Stimulated activated naive CD8-positive, alpha-beta T cell treated with anti-CD3 and anti-CD28 coated beads, Interleukin-15, amount 100 ng/mL, for 72 hours (primary cell): Measurements from ENCODE around the gene SNX9.
"Not testable (repeated sequence)": the region's sequence is repeated elsewhere in the genome, so short reads cannot be mapped to it uniquely, and the experiment has no call there.

Experiments used
- ATAC-seq: fragments of 150-1000 bp; cut with Tn5 transposase; 2 replicates; pipeline ENCODE4 v1.10.0; 2021; ENCODE audit warnings: mild to moderate bottlenecking, moderate library complexity
- DNase-seq, 2 donors: peaks; one replicate each; pipeline ENCODE4 v3.0.0; 2021 to 2022
- H3K27ac Mint-ChIP-seq, 2 donors: one replicate each; pipeline ENCODE4 v1.8.0; 2022; ENCODE audit warnings: mild to moderate bottlenecking in 2 of 2, mixed read lengths in 2 of 2, moderate library complexity in 2 of 2
- H3K27me3 Mint-ChIP-seq: one replicate; pipeline ENCODE4 v1.8.0; 2022; ENCODE audit warnings: mixed read lengths
- H3K4me1 Mint-ChIP-seq: one replicate; pipeline ENCODE4 v1.8.0; 2022; ENCODE audit warnings: mild to moderate bottlenecking, mixed read lengths
- H3K4me3 Mint-ChIP-seq, 2 donors: one replicate each; pipeline ENCODE4 v1.8.0; 2022; ENCODE audit warnings: mild to moderate bottlenecking in 2 of 2, mixed read lengths in 2 of 2, moderate library complexity in 1 of 2
- H3K9me3 Mint-ChIP-seq, 2 donors: one replicate each; pipeline ENCODE4 v1.8.0; 2022; ENCODE audit warnings: mixed read lengths in 2 of 2

The SNX9 gene

DNA sequence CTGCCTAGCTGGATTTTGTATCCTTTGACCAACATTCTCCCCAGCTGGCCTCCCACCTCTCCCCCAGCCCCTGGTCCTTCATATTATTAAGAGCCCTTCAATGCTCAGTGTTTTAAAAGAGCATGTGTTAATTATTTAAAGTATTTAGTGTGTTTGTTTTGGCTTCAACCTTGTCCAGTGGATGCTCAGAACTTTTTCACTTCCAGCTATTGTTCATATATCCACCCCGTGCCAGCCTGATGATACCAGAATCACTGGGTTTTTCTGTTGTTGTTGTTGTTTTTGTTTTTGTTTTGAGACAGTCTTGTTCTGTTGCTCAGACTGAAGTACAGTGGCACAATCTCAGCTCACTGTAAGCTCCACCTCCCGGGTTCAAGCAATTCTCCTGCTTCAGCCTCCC lies 30.4 kb upstream of the SNX9 start:
- H3K4me1 Mint-ChIP-seq = peaks cover 17% of the 10 kb centered on the region
- H3K9me3 Mint-ChIP-seq = peaks cover 5 to 17% of the 10 kb centered on the region in 2 donors
- H3K4me3 Mint-ChIP-seq = no peak overlapping the region
- H3K27ac Mint-ChIP-seq = no peak overlapping the region
- DNase-seq = no peak
- H3K27me3 Mint-ChIP-seq = no peaks in the 10 kb centered on the region
- ATAC-seq = no peak

DNA sequence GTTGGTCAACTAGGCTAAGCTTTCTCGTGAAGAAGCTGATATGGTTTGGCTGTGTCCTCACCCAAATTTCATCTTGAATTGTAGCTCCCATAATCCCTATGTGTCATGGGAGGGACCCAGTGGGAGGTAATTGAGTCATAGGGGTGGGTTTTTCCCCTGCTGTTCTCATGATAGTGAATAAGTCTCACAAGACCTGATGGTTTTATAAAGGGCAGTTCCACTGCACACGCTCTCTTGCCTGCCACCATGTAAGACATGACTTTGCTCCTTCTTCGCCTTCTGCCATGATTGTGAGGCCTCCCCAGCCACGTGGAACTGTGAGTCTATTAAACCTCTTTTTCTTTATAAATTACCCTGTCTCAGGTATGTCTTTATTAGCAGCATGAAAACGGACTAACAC lies 29.0 kb upstream of the SNX9 start:
- ATAC-seq, H3K4me3 Mint-ChIP-seq, DNase-seq, H3K27ac Mint-ChIP-seq, H3K27me3 Mint-ChIP-seq: not testable (repeated sequence)
- peaks cover 16 to 30% of the 10 kb centered on the region in 2 donors for H3K9me3 Mint-ChIP-seq
- peaks cover 30% of the 10 kb centered on the region for H3K4me1 Mint-ChIP-seq

DNA sequence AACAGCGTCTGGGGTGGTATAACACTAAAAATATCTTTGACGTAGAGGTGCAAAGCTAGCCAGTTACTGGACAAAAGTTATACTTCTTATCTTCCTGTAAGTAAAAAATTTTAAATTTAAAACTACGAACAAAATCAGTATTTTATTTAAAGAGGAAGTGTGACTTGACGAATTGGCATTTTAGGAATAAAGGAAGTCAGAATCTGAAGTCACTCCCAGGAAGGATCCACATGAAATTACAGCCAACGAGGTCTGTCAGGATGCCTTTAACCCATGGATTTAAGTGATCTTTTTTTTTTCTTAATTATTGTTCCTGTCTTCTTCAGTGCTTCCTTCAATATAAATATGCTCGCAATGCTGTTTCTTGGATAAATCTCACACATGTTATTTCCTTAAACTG lies 27.2 kb upstream of the SNX9 start:
- no peak overlapping the region for H3K4me3 Mint-ChIP-seq
- no peak for ATAC-seq

DNA sequence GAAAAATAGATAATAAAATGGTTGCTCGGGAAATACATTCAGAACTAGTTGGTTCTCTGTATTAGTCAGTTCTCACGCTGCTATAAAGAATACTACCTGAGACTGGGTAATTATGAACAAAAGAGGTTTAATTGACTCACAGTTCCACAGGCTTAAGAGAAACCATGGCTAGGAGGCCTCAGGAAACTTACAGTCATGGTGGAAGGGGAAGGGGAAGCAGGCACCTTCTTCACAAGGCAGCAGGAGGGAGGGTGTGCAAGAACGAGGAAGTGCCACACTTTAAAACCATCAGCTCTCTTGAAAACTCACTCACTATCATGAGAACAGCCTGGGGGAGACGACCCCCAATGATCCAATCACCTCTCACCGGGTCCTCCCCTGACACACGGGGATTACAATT lies 24.2 kb upstream of the SNX9 start:
- Mint-ChIP-seq H3K4me1 (peaks cover 62% of the 10 kb centered on the region), H3K27me3 (no peaks in the 10 kb centered on the region), H3K4me3 (peak overlapping the region; percentile 36 to 37), H3K27ac (peak overlapping the region in 1 of 2 donors; percentile 48), H3K9me3 (peaks cover 17 to 28% of the 10 kb centered on the region in 2 donors)
- DNase-seq = no peak
- ATAC-seq = no peak

More for the DNA sequence above, 27.2 kb upstream of the SNX9 start:
- Mint-ChIP-seq H3K9me3 (peaks cover 22 to 38% of the 10 kb centered on the region in 2 donors), H3K4me1 (peaks cover 40% of the 10 kb centered on the region), H3K27me3 (no peaks in the 10 kb centered on the region), H3K27ac (no peak overlapping the region)
- DNase-seq = no peak

DNA sequence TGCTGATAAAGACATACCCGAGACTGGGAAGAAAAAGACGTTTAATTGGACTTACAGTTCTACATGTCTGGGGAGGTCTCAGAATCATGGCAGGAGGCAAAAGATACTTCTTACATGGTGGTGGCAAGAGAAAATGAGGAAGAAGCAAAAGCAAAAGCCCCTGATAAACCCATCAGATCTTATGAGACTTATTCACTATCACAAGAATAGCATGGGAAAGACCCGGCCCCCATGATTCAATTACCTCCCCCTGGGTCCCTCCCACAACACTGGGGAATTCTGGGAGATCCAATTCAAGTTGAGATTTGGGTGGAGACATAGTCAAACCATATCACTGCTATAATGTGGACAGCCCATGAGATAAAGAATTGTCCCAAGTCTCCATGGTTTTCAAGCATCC lies 23.5 kb upstream of the SNX9 start:
- H3K4me3 Mint-ChIP-seq, ATAC-seq, H3K27me3 Mint-ChIP-seq, DNase-seq: not testable (repeated sequence)
- Mint-ChIP-seq H3K27ac (peak overlapping the region in 1 of 2 donors; percentile 33), H3K4me1 (peaks cover 69% of the 10 kb centered on the region), H3K9me3 (peaks cover 17 to 21% of the 10 kb centered on the region in 2 donors)

DNA sequence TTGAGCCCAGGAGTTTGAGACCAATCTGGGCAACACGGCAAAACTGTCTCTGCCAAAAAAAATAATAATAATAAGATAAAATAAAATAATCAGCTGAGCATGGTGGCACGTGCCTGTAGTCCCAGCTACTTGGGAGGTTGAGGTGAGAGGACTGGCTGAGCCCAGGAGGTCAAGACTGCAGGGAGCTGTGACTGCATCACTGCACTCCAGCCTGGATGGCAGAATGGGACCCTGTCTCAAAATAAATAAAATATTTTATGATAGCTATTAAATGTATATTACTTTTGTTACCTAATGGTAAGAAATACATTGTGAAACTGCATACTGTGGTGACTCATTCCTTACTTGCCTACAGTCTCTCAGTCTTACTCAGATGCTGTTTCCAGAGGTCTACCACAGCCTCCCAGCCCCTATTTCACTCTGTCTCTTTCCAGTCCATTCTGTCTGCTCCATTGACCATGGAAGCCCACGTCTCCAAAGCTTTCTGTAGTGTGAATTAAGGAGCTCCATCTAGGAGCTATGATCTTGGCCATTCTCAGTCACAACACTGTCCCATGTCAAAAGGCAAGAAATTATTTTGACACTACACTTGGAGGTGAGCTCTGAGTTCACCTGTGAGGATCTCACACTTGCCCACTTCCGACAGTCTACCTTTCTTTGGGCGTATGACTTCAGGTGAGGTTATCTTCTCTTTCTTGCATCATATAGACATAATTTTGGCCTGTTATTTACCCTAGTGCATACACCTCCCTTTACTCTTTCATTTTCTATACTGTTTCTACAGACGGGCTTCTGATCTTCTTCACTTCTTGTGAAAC lies 22.4 kb upstream of the SNX9 start:
- no peaks in the 10 kb centered on the region for H3K27me3 Mint-ChIP-seq
- peak; percentile 60 to 76 for DNase-seq
- H3K9me3 Mint-ChIP-seq = peaks cover 22 to 29% of the 10 kb centered on the region in 2 donors
- peaks cover 80% of the 10 kb centered on the region for H3K4me1 Mint-ChIP-seq
- peak; percentile 96 for ATAC-seq
- H3K27ac Mint-ChIP-seq = peak overlapping the region; percentile 64 to 84
- peak overlapping the region; percentile 39 to 73 for H3K4me3 Mint-ChIP-seq

DNA sequence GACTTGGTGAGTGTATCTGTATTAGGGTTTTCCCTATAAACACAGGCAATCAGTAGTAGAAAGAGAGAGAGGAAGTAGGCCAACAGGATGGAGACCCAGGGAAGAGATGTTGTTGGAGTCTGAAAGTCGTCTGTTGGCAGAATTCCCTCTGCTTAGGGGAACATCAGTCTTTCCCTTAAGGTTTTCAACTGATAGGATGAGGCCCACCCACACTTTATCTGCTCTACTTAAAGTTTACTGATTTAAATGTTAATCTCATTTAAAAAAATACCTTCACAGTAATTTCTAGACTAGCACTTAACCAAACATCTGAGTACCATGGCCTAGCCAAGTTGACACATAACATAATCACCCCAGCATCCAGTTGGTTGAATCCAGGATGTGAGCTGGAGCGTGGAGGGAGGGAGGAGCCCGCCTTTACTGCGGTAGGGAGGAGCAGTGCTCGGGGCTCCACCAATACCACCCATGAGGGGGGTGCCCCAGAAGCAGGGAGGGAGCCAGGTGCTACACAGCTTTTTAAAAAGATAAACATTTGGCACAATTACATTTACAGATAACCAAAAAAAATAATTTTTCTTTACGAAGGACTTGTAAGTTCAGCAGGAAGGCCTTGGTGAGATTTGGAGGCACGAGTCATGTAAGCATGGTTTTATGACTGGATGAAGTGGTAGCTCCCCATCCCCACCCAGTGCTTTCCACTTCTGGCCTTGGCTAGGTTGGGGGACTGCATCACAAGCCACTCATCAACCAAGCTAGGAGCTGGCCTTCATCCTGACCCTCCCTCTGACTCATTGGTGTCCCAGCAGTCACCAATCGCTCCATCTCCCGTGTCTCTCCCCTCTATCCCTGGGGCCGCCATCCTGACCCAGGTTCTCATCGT lies 18.4 kb upstream of the SNX9 start:
- peak overlapping the region in 1 of 2 donors; percentile 53 for H3K4me3 Mint-ChIP-seq
- H3K27me3 Mint-ChIP-seq = no peaks in the 10 kb centered on the region
- DNase-seq = peak in 1 of 2 donors; percentile 64
- H3K9me3 Mint-ChIP-seq = peaks cover 17 to 30% of the 10 kb centered on the region in 2 donors
- H3K4me1 Mint-ChIP-seq = peaks cover 57% of the 10 kb centered on the region
- ATAC-seq = peak; percentile 71
- peak overlapping the region; percentile 81 for H3K27ac Mint-ChIP-seq

DNA sequence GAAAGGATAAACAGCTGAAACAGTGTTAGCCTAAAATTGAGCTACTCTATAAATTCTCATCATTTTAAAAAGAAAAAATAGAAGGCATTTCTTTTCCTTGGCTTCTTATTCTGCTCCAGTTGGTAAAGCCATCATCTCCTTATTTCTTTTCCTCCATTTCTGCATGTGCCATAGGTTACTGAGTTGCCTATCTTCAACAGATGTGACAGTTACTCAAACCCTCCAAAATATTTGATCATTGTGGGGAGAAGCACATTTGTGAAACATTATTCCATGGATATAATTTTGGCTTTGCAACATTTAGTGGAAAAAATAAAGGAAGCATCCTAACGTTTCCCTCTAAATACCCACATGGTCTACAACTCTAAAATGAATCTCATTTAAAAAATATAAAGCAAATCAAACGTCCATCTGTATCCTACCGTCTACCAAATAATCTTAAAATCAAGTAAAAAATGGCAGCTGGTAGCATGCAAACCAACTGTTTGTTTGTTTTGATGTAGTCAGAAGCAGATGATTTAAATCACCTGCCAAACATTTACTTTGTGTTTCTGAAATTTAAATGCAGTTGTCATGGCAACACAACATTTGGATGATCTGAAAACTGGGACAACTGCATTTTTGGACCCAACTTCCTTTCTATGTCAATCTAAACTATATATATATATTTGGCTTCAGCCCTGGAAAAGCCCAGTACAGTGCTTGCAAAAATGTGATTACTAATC lies 16.8 kb upstream of the SNX9 start:
- no peak overlapping the region for H3K27ac Mint-ChIP-seq
- peaks cover 15 to 42% of the 10 kb centered on the region in 2 donors for H3K9me3 Mint-ChIP-seq
- H3K27me3 Mint-ChIP-seq = no peaks in the 10 kb centered on the region
- peaks cover 42% of the 10 kb centered on the region for H3K4me1 Mint-ChIP-seq
- DNase-seq = no peak
- ATAC-seq = no peak
- no peak overlapping the region for H3K4me3 Mint-ChIP-seq

DNA sequence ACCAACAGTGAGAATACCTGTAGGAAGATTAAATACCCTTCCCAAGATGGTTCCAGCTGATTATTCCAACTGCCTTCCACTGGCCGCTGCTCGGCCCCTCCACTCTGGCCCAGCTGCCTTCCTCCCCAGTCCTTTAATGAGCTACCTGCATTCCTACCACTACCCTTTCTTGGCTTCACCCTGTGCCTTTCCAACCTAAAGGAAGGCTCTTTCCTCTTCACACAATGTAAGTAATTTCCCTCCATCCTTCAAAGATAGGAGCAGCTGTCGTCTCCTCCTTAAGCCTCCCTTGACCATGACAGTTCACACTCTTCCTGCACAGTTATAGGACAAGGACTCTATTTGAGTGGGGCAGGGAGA lies 16.2 kb upstream of the SNX9 start:
- Mint-ChIP-seq H3K4me3 (no peak overlapping the region), H3K4me1 (peaks cover 40% of the 10 kb centered on the region), H3K9me3 (peaks cover 18 to 44% of the 10 kb centered on the region in 2 donors), H3K27ac (no peak overlapping the region), H3K27me3 (no peaks in the 10 kb centered on the region)
- ATAC-seq (no peak), DNase-seq (no peak)

DNA sequence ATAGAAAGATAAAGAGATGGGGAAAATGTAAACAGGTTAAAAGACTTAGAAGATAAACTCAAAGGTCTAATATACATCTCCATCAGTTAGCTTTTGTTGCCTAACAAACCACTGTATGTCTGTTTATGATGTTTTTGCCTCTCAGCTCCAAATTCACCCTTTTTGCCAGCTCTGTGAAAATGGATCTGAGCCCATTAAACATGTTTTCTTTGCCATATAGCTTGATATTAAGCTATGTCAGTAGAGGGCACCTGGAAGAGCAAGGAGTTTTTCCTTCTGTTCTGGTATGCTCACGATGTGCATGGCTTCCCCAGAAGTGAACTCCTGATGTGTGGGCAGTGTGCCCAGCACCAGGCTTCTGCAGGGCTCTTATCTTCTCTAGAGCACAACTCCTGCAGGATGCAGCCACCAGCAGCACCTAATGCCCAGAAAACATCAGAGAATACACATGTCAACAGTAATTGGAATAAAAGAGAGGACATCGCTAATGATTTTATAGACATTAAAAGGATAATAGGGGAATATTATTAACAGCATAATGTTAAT lies 14.6 kb upstream of the SNX9 start:
- Mint-ChIP-seq H3K27ac (no peak overlapping the region), H3K4me1 (peaks cover 41% of the 10 kb centered on the region), H3K4me3 (no peak overlapping the region), H3K27me3 (no peaks in the 10 kb centered on the region), H3K9me3 (peaks cover 24 to 44% of the 10 kb centered on the region in 2 donors)
- ATAC-seq = no peak
- no peak for DNase-seq

DNA sequence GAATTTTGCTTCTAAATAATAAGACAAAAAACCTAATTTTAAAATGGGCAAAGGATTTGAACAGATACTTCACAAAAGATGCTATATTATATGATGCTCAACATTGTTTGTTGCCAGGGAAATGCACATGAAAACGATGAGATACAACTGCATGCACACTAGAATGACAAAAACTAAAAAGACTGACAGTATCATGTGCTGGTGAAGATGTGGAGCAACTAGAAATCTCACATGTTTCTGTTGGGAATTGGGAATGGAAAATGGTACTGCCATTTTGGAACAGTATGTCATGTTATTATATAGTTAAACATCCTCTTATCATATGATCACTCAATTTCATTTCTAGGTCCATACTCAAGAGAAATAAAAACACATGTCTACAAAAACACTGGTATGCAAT lies 13.4 kb upstream of the SNX9 start:
- H3K27ac Mint-ChIP-seq = no peak overlapping the region
- H3K4me1 Mint-ChIP-seq = peaks cover 41% of the 10 kb centered on the region

DNA sequence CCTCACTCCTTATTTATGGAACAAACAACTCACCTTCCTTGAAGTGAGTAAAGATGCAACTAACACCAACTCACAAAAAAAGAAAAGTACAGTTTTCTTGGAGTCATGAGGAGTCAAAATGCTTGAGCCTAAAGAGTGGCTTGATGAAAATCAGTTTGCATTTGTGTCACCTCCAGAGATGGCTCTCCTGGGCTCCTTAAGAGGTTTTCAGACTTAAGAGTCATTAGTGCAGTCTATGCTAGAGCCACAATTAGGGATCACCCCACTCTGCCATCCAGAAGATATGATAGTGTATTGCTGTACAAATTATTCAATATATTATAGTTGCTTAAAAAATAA lies 11.9 kb upstream of the SNX9 start:
- no peak overlapping the region for H3K27ac Mint-ChIP-seq
- no peaks in the 10 kb centered on the region for H3K27me3 Mint-ChIP-seq
- H3K4me1 Mint-ChIP-seq = peaks cover 43% of the 10 kb centered on the region
- H3K4me3 Mint-ChIP-seq = no peak overlapping the region
- no peak for DNase-seq
- no peak for ATAC-seq
- peaks cover 17 to 38% of the 10 kb centered on the region in 2 donors for H3K9me3 Mint-ChIP-seq

More for the DNA sequence above, 13.4 kb upstream of the SNX9 start:
- H3K27me3 Mint-ChIP-seq = no peaks in the 10 kb centered on the region
- ATAC-seq (no peak), DNase-seq (no peak)
- no peak overlapping the region for H3K4me3 Mint-ChIP-seq
- H3K9me3 Mint-ChIP-seq = peaks cover 24 to 44% of the 10 kb centered on the region in 2 donors

DNA sequence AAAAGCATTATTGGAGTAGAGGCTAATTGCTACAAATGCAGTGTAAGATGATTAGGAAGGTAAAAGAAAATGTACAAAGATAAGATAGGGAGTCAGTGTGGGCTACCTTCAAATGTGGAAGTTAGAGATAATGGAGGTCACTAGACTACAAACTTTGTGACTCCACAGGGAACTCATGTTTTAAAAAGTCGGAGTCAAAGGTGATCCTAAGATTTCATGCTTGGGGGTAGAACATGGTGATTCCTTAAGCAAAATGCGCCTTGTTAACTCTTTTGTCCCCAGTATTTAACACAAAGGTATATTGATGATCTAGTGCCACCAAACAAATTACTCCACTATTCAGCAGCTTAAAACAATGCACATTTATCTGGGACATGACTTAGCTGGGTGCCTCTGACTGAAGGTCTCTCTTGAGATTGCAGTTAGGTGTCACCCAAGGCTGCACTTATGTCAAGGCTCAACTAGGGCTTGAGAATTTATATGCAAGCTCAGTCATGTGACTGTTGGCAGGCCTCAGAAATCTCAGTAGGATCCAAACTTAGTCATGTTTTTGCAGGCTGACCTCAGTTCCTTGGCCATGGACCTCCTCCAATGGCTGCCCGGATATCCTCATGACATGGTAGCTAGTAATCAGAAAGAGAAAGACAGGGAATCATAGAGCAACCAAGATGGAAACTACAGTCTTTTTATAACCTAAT lies 11.4 kb upstream of the SNX9 start:
- no peak for DNase-seq
- Mint-ChIP-seq H3K27ac (peak overlapping the region in 1 of 2 donors; percentile 68), H3K27me3 (no peaks in the 10 kb centered on the region), H3K4me1 (peaks cover 44% of the 10 kb centered on the region), H3K9me3 (peaks cover 17 to 38% of the 10 kb centered on the region in 2 donors), H3K4me3 (no peak overlapping the region)
- no peak for ATAC-seq

DNA sequence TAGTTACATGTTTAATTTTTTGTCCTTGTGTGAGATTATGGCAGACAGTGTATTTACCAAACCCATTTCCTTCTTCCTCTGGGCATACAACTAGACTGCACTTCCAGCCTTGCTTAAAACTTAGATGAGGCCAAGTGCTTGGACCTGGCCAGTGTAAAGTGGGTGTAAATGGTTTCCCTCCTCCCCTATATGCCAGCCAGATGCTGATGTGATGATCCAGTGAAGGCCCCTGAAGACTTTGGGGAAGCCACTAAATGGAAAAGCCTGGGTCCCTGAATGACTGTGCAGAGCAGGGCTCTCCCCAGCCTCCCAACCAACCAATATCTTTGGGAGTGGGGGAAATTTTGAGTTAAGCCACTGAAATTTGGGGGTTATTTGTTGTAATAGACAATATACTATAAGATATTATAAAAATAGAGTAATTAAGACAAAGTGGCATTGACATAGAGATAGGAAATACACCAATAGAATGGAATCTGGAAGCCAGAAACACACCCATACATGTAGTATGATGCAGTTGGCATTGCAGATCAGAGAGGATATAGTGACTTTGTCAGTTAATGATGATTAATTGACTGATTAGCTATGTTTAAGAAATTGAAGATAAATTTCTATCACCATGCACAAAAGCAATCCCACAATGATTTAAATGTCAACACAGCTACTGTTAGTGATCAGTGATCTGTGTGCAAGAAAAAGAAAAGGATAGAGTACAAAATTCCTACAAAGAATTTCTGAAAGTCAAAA lies 10.4 kb upstream of the SNX9 start:
- Mint-ChIP-seq H3K4me1 (peaks cover 52% of the 10 kb centered on the region), H3K4me3 (peak overlapping the region in 1 of 2 donors; percentile 28), H3K9me3 (peaks cover 17 to 29% of the 10 kb centered on the region in 2 donors), H3K27me3 (no peaks in the 10 kb centered on the region), H3K27ac (peak overlapping the region in 1 of 2 donors; percentile 13)
- ATAC-seq (no peak), DNase-seq (no peak)
